ENCODE data around the gene SMAD6.
A peak's percentile ranks its signal among the peaks of the same experiment; 100 is the strongest.

The SMAD6 gene

GRCh38 chr15:66758844-66759243 lies 56.8 kb downstream of the SMAD6 start:
- DNase-seq (ENCODE audit: low read depth in 2 of 2), result no peak

GRCh38 chr15:66760097-66760967 lies 58.3 kb downstream of the SMAD6 start:
- no peak for DNase-seq (ENCODE audit: low read depth in 2 of 2)

DNA sequence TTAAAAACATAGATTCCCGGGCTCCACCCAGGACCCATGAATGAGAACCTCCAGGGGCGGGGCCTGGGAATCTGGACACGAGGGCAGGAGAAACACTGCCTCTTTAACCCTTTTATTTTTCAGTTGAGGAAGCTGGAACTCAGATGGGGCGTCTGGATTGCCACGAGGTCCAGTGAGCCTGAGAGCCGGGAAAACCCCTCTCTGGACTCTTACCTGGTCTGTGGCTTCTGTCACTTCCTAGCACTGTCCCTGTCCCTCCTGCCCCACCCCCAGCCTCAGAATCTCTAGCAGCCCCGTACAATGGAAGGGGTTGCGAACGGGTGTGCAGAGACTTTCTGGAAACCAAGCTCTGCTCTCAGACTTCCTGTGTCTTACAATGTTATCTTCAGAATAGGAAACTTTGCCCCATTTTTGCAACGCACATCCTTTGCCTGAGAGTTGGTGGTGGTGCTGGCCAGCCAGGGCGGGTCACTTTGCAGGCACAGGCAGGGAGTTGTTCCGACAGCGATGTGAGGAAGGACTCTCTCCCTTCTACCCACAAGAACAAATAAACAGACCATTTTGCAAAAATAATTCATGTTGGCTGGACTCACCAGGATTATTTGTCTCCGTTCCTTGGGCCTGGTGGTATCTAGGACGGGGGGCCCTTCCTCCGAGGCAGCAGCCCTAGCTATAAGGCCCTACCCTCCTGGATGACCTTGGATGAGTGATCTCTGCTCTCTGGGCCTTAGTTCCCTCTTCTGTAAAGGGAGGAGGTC lies 59.1 kb downstream of the SMAD6 start:
- DNase-seq (ENCODE audit: low read depth in 2 of 2), result no peak

- DNase-seq (ENCODE audit: low read depth in 2 of 2), result no peak
Measured at GRCh38 chr15:66761726-66762595, 59.9 kb downstream of the SMAD6 start.

DNA sequence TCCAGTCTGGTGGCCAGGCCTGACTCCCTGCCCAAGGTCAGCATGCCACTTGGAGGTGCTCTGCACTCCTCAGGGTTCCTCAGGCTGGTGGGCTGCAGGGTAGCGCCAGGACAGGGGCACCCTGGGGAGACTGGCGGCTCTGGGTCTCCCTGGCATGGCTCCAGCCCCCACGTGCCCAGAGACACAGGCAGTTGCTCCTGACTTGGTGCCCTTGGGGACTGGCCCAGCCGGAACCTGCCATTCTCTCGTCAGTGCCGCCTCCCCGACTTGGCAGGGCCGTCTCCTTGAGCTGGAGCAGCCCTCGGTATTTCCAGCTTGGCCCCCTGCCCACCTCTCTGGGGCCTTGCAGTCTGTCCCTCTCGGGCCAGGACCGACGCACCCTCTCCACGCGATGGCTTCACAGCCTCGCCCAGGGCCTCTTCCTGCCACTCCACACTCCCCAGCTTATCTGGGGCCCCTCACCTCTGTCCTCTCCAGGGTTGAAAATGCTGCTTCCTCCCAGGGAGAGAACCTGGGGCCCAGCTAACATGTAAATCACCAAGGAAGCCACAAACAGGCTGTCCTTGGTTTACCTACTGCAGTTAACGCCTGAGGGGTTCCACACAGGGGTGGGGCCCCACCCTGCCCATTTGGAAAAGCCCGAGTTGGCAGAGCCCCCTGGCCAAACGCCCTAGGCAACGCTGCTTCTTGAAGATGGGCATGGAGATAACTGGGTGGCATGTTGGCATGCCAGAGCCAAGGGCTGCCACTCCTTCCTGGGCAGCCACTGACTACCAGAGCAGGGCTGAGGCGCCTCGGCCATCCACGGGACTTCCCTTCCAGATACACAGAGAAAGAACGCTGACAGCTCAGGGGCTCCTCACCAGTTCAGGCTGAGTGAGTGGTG lies 61.4 kb downstream of the SMAD6 start:
- DNase-seq (ENCODE audit: low read depth in 2 of 2), result no peak

- DNase-seq (ENCODE audit: low read depth in 2 of 2), result no peak
Measured at GRCh38 chr15:66764072-66764786, 62.2 kb downstream of the SMAD6 start.

DNA sequence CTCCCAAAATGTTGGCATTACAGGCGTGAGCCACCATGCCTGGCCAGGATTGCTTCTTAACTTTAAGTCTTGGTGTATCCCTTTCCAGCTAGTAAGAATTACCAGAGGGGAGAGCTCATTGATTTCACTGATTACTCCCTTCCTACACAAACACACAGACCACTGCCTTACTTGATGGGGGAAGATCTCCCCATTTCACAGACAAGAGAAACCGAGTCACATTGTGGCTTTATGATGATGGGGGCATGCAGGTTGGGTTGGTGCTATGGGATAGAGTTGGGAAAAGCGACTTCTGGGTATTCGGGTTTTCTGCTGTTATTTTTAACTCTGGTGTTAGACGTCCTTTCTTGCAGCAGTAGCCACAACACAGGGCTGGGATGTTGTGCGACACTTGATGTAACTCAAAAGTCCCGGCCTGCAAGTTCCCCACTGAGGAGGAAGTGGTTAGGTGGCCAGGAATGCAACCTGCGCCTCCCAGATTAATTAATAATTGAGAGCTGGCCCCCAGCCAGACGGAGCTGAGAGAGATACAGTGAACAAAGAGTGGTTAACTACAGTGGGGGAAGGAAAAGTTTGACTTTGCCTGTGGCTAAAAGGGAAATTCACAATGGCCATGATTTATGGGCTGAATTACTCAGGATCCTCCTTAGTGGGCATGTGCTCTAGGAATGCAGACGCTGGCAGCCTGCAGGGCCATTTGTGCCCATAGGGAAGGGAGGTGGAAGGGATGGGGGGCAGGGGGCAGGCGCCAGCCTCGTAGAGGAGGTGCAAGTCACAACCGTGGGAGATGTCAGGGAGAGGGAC lies 63.6 kb downstream of the SMAD6 start:
- no peak for DNase-seq (ENCODE audit: low read depth in 2 of 2)

- no peak for DNase-seq (ENCODE audit: low read depth in 2 of 2)
Measured at GRCh38 chr15:66766282-66767230, 64.5 kb downstream of the SMAD6 start.

GRCh38 chr15:66767240-66767659 lies 65.2 kb downstream of the SMAD6 start:
- no peak for DNase-seq (ENCODE audit: low read depth in 2 of 2)

DNA sequence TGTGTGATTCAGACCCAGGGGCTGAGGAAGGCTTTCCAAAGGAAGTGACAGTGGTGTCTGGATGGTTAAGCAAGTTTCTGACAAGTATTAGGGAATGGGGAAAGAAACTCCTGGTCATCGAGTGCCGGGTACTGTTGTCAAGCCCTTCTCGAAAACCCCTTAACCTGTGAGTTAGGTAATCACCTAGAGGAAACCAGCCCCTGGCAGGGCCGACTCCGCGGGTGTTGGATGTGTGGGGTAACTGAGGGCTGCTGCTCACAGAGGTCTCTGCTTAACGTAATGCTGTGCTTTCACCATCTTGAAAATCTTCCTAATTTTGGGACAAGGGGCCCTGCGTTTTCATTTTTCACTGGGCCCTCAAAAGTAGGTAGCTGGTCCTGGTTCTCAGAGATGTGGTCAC lies 67.0 kb downstream of the SMAD6 start:
- DNase-seq (ENCODE audit: low read depth in 2 of 2), result no peak

DNA sequence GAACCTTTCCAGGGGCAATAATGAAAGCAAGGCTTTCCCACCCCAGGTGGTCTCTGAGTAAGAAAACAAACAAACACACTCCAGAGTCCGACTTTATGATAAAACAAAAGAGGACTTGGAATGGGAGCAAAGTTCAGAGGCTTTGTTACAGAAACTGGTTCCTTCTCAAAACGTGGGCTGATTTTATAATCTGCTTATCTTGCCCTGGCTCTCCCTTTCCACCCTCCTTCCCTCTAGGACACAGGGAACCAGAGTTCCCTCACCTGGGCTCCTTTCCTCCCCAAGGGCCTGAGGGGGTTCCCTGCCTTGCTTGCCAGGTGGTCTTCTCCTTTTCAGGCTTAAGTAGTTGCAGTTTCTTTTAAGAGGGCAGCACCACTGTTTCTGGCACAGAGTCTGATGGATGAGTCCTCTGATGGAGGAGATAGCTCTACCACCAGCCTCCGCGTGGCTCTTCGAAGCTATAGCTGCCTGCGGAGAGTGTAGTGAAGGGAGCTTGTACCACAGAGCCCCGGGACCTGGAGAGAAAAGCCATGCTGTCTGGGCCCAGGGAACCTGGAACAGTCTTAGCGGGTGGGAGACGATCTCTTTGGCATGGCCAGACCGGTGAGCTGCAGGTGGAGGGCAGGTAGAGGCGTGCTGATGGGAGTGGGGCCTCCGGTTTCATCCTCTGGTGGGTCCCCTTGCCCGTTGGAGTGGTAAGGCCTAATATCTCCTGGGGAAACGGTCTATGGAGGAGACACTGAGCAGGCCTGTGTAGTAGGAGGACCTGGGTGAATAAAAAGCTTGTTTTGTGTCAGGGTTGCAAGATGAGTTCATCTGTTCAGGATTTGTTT lies 68.7 kb downstream of the SMAD6 start:
- no peak for DNase-seq (ENCODE audit: low read depth in 2 of 2)

GRCh38 chr15:66771351-66771650 lies 69.3 kb downstream of the SMAD6 start:
- no peak for DNase-seq (ENCODE audit: low read depth in 2 of 2)

- DNase-seq (ENCODE audit: low read depth in 2 of 2), result no peak
Measured at GRCh38 chr15:66772604-66773128, 70.6 kb downstream of the SMAD6 start.

- no peak for DNase-seq (ENCODE audit: low read depth in 2 of 2)
Measured at GRCh38 chr15:66773129-66773873, 71.3 kb downstream of the SMAD6 start.

- peak in 1 of 2 experiments; percentile 19 for DNase-seq (ENCODE audit: low read depth in 2 of 2)
Measured at GRCh38 chr15:66774001-66774814, 72.2 kb downstream of the SMAD6 start.
